Loucy (cell line): ENCODE measurements around the gene TPST2.

ENCODE experiments used
- H2AFZ ChIP-seq: fragments of 200-600 bp; sonication (generic); 2 replicates; pipeline ENCODE4 v1.6.0; 2016; ENCODE audit warnings: antibody characterized with exemption, mild to moderate bottlenecking, low read length, moderate library complexity
- H3F3A ChIP-seq: fragments of 200-600 bp; 2 replicates; pipeline ENCODE4 v1.6.0; 2016; ENCODE audit warnings: antibody characterized with exemption, low read depth, mild to moderate bottlenecking
- H3K27me3 ChIP-seq: fragments of 200-600 bp; sonication (generic); 2 replicates; pipeline ENCODE4 v1.6.1; 2014; ENCODE audit warnings: low read length, mild to moderate bottlenecking; ENCODE audit not compliant: insufficient read depth, poor library complexity, severe bottlenecking
- H3K36me3 ChIP-seq: fragments of 200-600 bp; sonication (generic); 2 replicates; pipeline ENCODE4 v1.6.1; 2016; ENCODE audit warnings: low read length; ENCODE audit not compliant: insufficient read depth
- H3K4me1 ChIP-seq: fragments of 200-600 bp; sonication (generic); 2 replicates; pipeline ENCODE4 v1.5.1; 2014; ENCODE audit warnings: low read length, mild to moderate bottlenecking; ENCODE audit not compliant: insufficient read depth, poor library complexity, severe bottlenecking
- H3K4me2 ChIP-seq: fragments of 200-600 bp; sonication (generic); 2 replicates; pipeline ENCODE4 v1.6.0; 2014; ENCODE audit warnings: antibody characterized with exemption, low read length, low read depth, mild to moderate bottlenecking; ENCODE audit not compliant: poor library complexity, severe bottlenecking
- H3K4me3 ChIP-seq: fragments of 200-600 bp; sonication (generic); 2 replicates; pipeline ENCODE4 v1.5.1; 2014; ENCODE audit warnings: low read length, mild to moderate bottlenecking, mixed read lengths; ENCODE audit not compliant: poor library complexity, severe bottlenecking
- H3K79me2 ChIP-seq: fragments of 200-600 bp; sonication (generic); 2 replicates; pipeline ENCODE4 v1.6.1; 2014; ENCODE audit warnings: low read length; ENCODE audit not compliant: insufficient read depth
- H3K9ac ChIP-seq: fragments of 200-600 bp; sonication (generic); 2 replicates; pipeline ENCODE4 v1.6.0; 2014; ENCODE audit warnings: mild to moderate bottlenecking, low read depth, low read length, moderate library complexity; ENCODE audit not compliant: poor library complexity, severe bottlenecking
- H3K9me2 ChIP-seq: fragments of 200-600 bp; sonication (generic); replicated peaks from 2 replicates; pipeline ENCODE4 v1.6.1; 2016; ENCODE audit warnings: low read depth, low read length, mixed read lengths
- H3K9me3 ChIP-seq: fragments of 200-600 bp; sonication (generic); 2 replicates; pipeline ENCODE4 v1.6.1; 2014; ENCODE audit warnings: mild to moderate bottlenecking, antibody characterized with exemption, low read length, low read depth; ENCODE audit not compliant: insufficient read depth
- H4K20me1 ChIP-seq: fragments of 200-600 bp; sonication (generic); 2 replicates; pipeline ENCODE4 v1.6.0; 2014; ENCODE audit warnings: antibody characterized with exemption, low read length, mild to moderate bottlenecking; ENCODE audit not compliant: insufficient read depth, poor library complexity, severe bottlenecking
- EZH2phosphoT487 ChIP-seq: fragments of 200-600 bp; IDR thresholded peaks from 2 replicates; pipeline ENCODE4 v1.6.1; 2018; ENCODE audit warnings: antibody characterized with exemption, mild to moderate bottlenecking, moderate library complexity, borderline replicate concordance
- TF ChIP-seq, protein P1 (sequence below): fragments of 200-600 bp; sonication (generic); conservative IDR thresholded peaks from 2 replicates; pipeline ENCODE4 v1.5.1; 2014; ENCODE audit warnings: mild to moderate bottlenecking, antibody characterized with exemption, low read length

Gene TPST2

DNA sequence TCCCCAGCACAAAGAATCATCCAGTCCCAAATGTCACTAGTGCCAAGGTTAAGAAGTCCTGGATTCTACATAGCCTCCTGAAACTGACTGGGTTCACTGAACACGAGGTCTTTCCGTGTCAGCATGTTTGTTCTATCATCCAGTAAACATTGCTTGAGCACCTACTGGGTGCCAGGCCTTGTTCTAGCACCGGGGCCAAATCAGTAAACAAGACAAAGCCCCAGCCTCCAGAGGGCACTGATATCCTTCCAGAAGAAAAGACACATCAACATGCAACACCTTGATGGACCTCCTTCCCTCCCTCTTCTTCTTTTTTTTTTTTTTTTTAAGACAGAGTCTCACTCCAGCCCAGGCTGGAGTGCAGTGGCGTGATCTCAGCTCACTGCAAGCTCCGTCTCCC, 26.9 kb downstream of the TPST2 start:
- H3K27me3 ChIP-seq, result no peaks in the 10 kb centered on the region
- H3K9me3 ChIP-seq, result no peaks in the 10 kb centered on the region
- TF ChIP-seq EZH2phosphoT487, result no peak
- TF ChIP-seq, protein P1, sequence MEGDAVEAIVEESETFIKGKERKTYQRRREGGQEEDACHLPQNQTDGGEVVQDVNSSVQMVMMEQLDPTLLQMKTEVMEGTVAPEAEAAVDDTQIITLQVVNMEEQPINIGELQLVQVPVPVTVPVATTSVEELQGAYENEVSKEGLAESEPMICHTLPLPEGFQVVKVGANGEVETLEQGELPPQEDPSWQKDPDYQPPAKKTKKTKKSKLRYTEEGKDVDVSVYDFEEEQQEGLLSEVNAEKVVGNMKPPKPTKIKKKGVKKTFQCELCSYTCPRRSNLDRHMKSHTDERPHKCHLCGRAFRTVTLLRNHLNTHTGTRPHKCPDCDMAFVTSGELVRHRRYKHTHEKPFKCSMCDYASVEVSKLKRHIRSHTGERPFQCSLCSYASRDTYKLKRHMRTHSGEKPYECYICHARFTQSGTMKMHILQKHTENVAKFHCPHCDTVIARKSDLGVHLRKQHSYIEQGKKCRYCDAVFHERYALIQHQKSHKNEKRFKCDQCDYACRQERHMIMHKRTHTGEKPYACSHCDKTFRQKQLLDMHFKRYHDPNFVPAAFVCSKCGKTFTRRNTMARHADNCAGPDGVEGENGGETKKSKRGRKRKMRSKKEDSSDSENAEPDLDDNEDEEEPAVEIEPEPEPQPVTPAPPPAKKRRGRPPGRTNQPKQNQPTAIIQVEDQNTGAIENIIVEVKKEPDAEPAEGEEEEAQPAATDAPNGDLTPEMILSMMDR, result peak; percentile 49
- H3K4me2 ChIP-seq, result no peak overlapping the region
- peaks cover 22% of the 10 kb centered on the region for H3K4me1 ChIP-seq
- H2AFZ ChIP-seq, result no peak overlapping the region
- no peak overlapping the region for H3K9ac ChIP-seq
- H3K4me3 ChIP-seq, result no peak overlapping the region
- H3K36me3 ChIP-seq, result no peaks in the 10 kb centered on the region; the same call in 1 of the 2 replicates
- no peaks in the 10 kb centered on the region for H4K20me1 ChIP-seq
- H3F3A ChIP-seq, result no peaks in the 10 kb centered on the region
- no peaks in the 10 kb centered on the region for H3K9me2 ChIP-seq
- H3K79me2 ChIP-seq, result peaks cover 28% of the 10 kb centered on the region; the same call in 1 of the 2 replicates

DNA sequence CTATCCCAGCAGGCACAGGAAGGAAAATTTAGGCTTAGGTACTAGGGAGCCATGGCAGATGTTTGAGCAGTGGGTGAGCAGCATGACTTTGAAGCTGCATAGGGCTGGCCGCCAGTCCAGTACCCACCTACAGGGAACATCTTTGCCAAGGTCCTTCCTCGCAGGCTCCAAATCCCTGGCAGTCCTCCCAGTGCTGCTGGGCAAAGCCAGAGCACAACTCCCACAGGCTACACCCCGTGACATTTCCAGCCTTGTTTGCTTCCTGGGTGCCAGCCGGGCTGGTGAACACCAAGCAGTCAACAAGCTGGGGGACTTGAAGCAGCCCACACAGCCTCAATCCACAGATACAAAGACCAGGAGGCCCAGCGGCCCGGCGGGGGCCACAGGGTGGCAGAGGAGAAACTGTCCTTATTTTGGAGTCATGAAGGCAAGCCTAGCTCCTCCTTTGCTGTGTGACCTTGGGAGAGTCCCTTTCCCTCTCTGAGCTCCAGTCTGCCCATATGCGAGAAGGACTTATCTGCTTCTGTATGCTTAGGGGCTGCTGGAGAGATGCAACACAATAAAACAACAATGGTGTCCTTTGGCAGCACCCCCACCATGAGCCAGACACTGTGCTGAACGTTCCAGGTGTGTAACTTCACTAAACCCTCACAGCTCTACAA, 28.0 kb downstream of the TPST2 start:
- H3K4me3 ChIP-seq, result no peak overlapping the region
- H3F3A ChIP-seq, result no peaks in the 10 kb centered on the region
- no peaks in the 10 kb centered on the region for H4K20me1 ChIP-seq
- TF ChIP-seq EZH2phosphoT487, result no peak
- TF ChIP-seq, protein P1, result no peak
- no peak overlapping the region for H3K4me2 ChIP-seq
- H3K9me3 ChIP-seq, result no peaks in the 10 kb centered on the region
- no peaks in the 10 kb centered on the region for H3K27me3 ChIP-seq
- H3K9me2 ChIP-seq, result no peaks in the 10 kb centered on the region
- H3K9ac ChIP-seq, result no peak overlapping the region
- no peaks in the 10 kb centered on the region; the same call in 1 of the 2 replicates for H3K36me3 ChIP-seq
- H3K79me2 ChIP-seq, result peaks cover 26% of the 10 kb centered on the region; the same call in 1 of the 2 replicates
- H2AFZ ChIP-seq, result no peak overlapping the region
- H3K4me1 ChIP-seq, result peaks cover 10% of the 10 kb centered on the region

DNA sequence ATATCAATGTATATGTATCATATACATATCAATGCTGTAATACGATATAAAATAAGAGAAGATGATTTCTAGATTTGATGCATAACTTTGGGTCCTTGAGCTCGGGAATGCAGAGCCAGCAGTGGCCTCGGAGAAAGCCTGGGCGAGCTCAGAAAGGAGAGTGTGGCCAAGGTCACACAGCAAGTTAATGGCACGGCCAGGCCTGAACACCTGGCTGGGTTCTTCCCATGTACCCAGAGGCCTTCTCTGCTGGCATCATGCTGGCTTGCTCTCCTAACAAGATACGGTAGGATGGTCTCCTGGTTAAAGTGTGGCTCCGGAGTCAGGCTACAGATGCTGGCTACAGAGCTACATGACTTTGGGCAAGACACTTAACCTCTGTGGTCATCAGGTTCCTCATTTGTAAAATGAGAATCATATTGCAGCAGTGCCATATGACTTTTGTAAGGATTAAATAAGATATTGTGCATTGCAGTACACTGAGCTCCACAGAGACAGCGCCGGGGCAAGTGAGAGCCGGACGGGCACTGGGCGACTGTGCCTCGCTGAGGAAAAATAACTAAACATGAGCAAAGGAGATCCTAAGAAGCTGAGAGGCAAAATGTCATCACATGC, 29.9 kb downstream of the TPST2 start:
- no peaks in the 10 kb centered on the region; the same call in 1 of the 2 replicates for H3K36me3 ChIP-seq
- no peaks in the 10 kb centered on the region for H3K27me3 ChIP-seq
- no peaks in the 10 kb centered on the region for H4K20me1 ChIP-seq
- H3K4me2 ChIP-seq, result no peak overlapping the region
- H3K4me3 ChIP-seq, result no peak overlapping the region
- H3K9me2 ChIP-seq, result no peaks in the 10 kb centered on the region
- no peaks in the 10 kb centered on the region for H3K9me3 ChIP-seq
- TF ChIP-seq EZH2phosphoT487, result no peak
- TF ChIP-seq, protein P1, result no peak
- no peak overlapping the region for H2AFZ ChIP-seq
- no peaks in the 10 kb centered on the region for H3F3A ChIP-seq
- H3K9ac ChIP-seq, result no peak overlapping the region
- no peaks in the 10 kb centered on the region for H3K4me1 ChIP-seq
- peaks cover 21% of the 10 kb centered on the region; the same call in 1 of the 2 replicates for H3K79me2 ChIP-seq
